GM06990 (cell line): ENCODE data around the gene SBF1.

Experiments
- DNase-seq: peaks from one replicate; pipeline ENCODE4 v3.0.0-alpha.2; 2011; ENCODE audit not compliant: insufficient read length; ENCODE audit errors: extremely low read depth
- H3K27me3 ChIP-seq: replicated peaks from 2 replicates; pipeline ENCODE4 v1.6.0; 2011; ENCODE audit warnings: low read length; ENCODE audit not compliant: control insufficient read depth, insufficient read depth
- H3K36me3 ChIP-seq: 2 replicates; pipeline ENCODE4 v1.5.1; 2011; ENCODE audit warnings: low read length; ENCODE audit not compliant: control insufficient read depth, insufficient read depth
- H3K4me3 ChIP-seq: replicated peaks from 2 replicates; pipeline ENCODE4 v1.5.1; 2011; ENCODE audit warnings: low read depth, mild to moderate bottlenecking, control low read depth, low read length
- CTCF ChIP-seq: IDR thresholded peaks from 2 replicates; pipeline ENCODE4 v1.5.1; 2011; ENCODE audit warnings: low read length, control low read depth, mild to moderate bottlenecking, inconsistent platforms; ENCODE audit not compliant: insufficient read depth, poor library complexity, severe bottlenecking

Gene SBF1

GRCh38 chr22:50474710-50475651 lies at the start of gene SBF1:
SBF1 (minus strand) TSS chr22:50475035; CDS start chr22:50474840, 195 bp downstream.
- H3K4me3 ChIP-seq, result peak within 1 kb of the TSS; percentile 70
- DNase-seq, result peak; percentile 91
- H3K36me3 ChIP-seq, result peaks cover 1% of the 10 kb centered on the region
- TF ChIP-seq CTCF, result no peak
- H3K27me3 ChIP-seq, result no peaks in the 10 kb centered on the region

- no peaks in the 10 kb centered on the region for H3K27me3 ChIP-seq
- DNase-seq, result no peak
- peaks cover 34% of the 10 kb centered on the region for H3K36me3 ChIP-seq
- H3K4me3 ChIP-seq, result peak overlapping the region; percentile 78
- no peak for TF ChIP-seq CTCF
Observed at GRCh38 chr22:50523806-50524675, 49.2 kb upstream of the SBF1 start.

- no peak overlapping the region for H3K4me3 ChIP-seq
- H3K27me3 ChIP-seq, result no peaks in the 10 kb centered on the region
- TF ChIP-seq CTCF, result no peak
- no peak for DNase-seq
- peaks cover 39% of the 10 kb centered on the region for H3K36me3 ChIP-seq
Observed at GRCh38 chr22:50523458-50523805, 48.6 kb upstream of the SBF1 start.

GRCh38 chr22:50522806-50523438 lies 48.1 kb upstream of the SBF1 start:
- Histone ChIP-seq H3K4me3 (no peak overlapping the region), H3K36me3 (peaks cover 44% of the 10 kb centered on the region), H3K27me3 (no peaks in the 10 kb centered on the region)
- no peak for TF ChIP-seq CTCF
- DNase-seq, result no peak

- Histone ChIP-seq H3K36me3 (peaks cover 46% of the 10 kb centered on the region), H3K27me3 (no peaks in the 10 kb centered on the region), H3K4me3 (no peak overlapping the region)
- DNase-seq, result no peak
- no peak for TF ChIP-seq CTCF
Observed at GRCh38 chr22:50522208-50522805, 47.5 kb upstream of the SBF1 start.
